Mucosa of descending colon (tissue), 3 donors: ENCODE measurements around the gene PGBD1. TPM values are rescaled to one million over a fixed set of nuclear protein-coding genes. Genes with fewer than 3 reads are reported as not detected.

Experiments
- ATAC-seq: fragments of 200-7000 bp; cut with Tn5 transposase; one replicate; pipeline ENCODE4 v1.9.1; 2020; ENCODE audit warnings: mild to moderate bottlenecking, moderate library complexity
- DNase-seq, 3 donors: peaks; one replicate each; pipeline ENCODE4 v3.0.0-alpha.2; 2020
- H3K36me3 ChIP-seq: fragments of 200-600 bp; one replicate; pipeline ENCODE4 v1.8.0; 2021; ENCODE audit warnings: low read depth, mild to moderate bottlenecking
- H3K4me1 ChIP-seq: fragments of 200-600 bp; one replicate; pipeline ENCODE4 v1.8.0; 2021; ENCODE audit warnings: low read depth, mild to moderate bottlenecking
- H3K4me3 ChIP-seq: fragments of 200-600 bp; one replicate; pipeline ENCODE4 v1.8.0; 2021; ENCODE audit warnings: mild to moderate bottlenecking
- H3K9me3 ChIP-seq: fragments of 200-600 bp; one replicate; pipeline ENCODE4 v1.8.0; 2021; ENCODE audit warnings: mild to moderate bottlenecking
- CTCF ChIP-seq: fragments of 200-600 bp; IDR thresholded peaks from one replicate; pipeline ENCODE4 v1.8.0; 2022; ENCODE audit warnings: antibody characterized with exemption, mild to moderate bottlenecking
- intact Hi-C, 2 donors: fragments of 100-400 bp; cut with DNase I in 1 of 2; cut with micrococcal nuclease in 1 of 2; formaldehyde crosslinking; loops; one replicate each; pipeline versions ENCODE4 v1.11.0 to v1.11.1; 2022; cut with DNase I, micrococcal nuclease
- total RNA-seq, 3 donors: library from RNA; stranded (reverse); fragmentation: NEBNext Ultra II Directional in 2 of 3; extraction: Animal tissue kit (Norgen Biotek cat#: 25700) in 2 of 3; gene quantifications; one replicate each; pipeline versions ENCODE4 v1.2.1 to v1.2.4, GENCODE V29; 2021 to 2023
- donor health status: DM: no; HTN: no; CAD: no; lungs with moderate emphysema.
- donor health status: DM: no; HTN: no; CAD: no.
- donor health status: DM: no; HTN: yes; CAD: no.

Gene PGBD1
- total RNA-seq, 3 donors from 2014 or later = 0.75 to 6.6 (median 1.9) TPM

DNA sequence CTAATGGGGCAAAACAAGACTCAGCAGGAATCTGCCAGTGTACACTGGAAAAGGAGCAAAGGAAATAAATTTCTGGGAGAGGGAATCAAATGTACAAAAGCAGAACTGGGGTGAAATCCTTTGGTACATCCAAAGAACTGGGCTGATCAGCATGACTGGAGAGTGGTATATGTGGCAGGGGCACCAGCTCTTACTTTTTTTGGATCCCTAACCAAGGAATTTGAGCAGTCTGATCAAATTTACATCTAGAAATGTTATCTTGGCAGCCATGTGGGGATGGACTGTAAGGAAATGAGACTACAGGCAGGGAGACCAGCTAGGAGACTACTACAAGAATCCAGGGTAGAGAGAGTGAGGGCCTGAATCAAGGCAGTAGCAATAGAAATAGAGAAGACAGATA lies 55.7 kb downstream of the PGBD1 start:
- no peak for TF ChIP-seq CTCF
- DNase-seq (no peak), ATAC-seq (no peak)
- no peaks in the 10 kb centered on the region for H3K36me3 ChIP-seq
- H3K4me3 ChIP-seq = no peak overlapping the region
- H3K9me3 ChIP-seq = no peaks in the 10 kb centered on the region
- intact Hi-C loops = no loop called here
- peaks cover 18% of the 10 kb centered on the region for H3K4me1 ChIP-seq

DNA sequence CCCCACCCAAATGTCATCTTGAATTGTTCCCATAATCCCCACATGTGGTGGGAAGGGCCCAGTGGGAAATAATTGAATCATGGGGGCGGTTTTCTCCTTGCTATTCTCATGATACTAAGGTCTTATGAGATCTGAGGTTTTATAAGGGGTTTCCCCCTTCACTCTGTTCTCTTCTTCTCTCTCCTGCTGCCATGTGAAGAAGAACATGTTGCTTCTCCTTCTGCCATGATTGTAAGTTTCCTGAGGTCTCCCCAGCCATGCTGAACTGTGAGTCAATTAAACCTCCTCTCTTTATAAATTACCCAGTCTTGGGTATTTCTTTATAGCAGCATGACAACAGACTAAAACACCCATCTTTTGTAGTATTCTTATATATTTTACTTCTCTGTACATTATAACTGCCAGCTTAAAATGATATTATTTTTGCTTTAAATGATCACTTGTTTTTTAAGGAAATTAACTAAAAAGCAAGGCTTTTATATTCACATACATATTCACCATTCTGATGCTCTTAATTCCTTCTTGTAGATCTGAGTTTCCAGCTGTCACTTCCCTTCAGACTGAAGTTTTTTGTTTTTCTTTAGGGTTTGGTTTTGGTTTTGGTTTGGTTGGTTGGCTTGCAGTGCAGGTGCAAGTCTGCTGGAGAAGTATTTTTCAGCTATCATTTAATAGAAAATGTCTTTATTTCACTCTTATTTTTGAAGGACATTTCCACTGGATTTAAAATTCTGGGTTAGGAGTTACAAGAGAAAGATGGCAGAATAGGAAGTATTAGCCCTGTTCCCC lies 59.1 kb downstream of the PGBD1 start:
- ATAC-seq = no peak
- Histone ChIP-seq H3K36me3 (no peaks in the 10 kb centered on the region), H3K4me1 (peaks cover 9% of the 10 kb centered on the region), H3K4me3 (no peak overlapping the region), H3K9me3 (no peaks in the 10 kb centered on the region)
- intact Hi-C loops = no loop called here
- TF ChIP-seq CTCF = no peak
- no peak for DNase-seq

DNA sequence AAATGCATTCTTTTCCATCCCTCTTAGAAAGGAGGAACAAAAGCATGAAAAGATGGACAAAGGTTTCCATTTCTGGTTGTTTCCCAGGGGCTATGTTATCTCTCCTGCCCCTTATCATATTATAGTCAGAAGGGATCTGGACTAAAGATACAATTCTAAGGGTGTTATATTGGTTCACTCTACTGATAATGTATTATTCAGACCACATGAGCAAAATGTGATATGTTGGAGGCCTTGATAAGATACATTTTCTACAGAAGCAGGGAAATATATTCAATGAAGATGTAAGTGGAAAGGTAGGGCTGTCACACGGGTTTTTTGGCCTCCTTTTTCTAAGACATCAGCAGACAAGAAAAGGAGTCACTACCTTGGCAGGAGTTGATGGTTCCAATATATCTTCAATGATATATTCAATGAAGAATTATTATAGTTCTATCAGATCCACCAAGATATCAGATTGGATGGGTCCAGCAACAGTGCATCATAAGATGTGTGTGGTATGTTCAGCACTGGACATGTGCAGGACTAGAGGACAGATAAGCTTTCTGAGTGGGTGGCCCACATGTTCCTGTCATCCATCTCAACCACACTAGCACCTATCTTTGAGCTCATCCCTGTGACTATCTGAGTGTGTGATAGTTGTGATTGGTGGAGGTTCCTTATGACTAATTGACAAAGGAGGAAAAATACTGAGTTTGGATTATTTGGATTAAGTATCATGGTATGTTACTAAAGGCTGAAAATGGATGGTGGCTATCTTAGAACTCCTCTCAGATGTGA lies 62.7 kb downstream of the PGBD1 start:
- no peak overlapping the region for H3K4me3 ChIP-seq
- H3K9me3 ChIP-seq = no peaks in the 10 kb centered on the region
- DNase-seq = no peak
- H3K36me3 ChIP-seq = no peaks in the 10 kb centered on the region
- no peak for TF ChIP-seq CTCF
- no peak for ATAC-seq
- H3K4me1 ChIP-seq = no peaks in the 10 kb centered on the region
- intact Hi-C loops = no loop called here

- H3K4me1 ChIP-seq = no peaks in the 10 kb centered on the region
- H3K4me3 ChIP-seq = no peak overlapping the region
- no peaks in the 10 kb centered on the region for H3K9me3 ChIP-seq
- no peak for DNase-seq
- intact Hi-C loops = no loop called here
- no peak for ATAC-seq
- H3K36me3 ChIP-seq = no peaks in the 10 kb centered on the region
- no peak for TF ChIP-seq CTCF
Measured at GRCh38 chr6:28345201-28345600, 63.8 kb downstream of the PGBD1 start.

- ATAC-seq (no peak), DNase-seq (no peak)
- Histone ChIP-seq H3K4me1 (peaks cover 9% of the 10 kb centered on the region), H3K9me3 (no peaks in the 10 kb centered on the region), H3K36me3 (no peaks in the 10 kb centered on the region), H3K4me3 (no peak overlapping the region)
- intact Hi-C loops = no loop called here
- TF ChIP-seq CTCF = no peak
Measured at GRCh38 chr6:28347119-28347518, 65.7 kb downstream of the PGBD1 start.
